GM23248 (cell line): ENCODE results near the gene SMARCC1.

Experiments used
- EZH2 ChIP-seq: fragments of 200-600 bp; sonication (generic); IDR thresholded peaks from 2 replicates; pipeline ENCODE4 v1.6.1; 2018; ENCODE audit warnings: antibody characterized with exemption, mild to moderate bottlenecking; ENCODE audit not compliant: insufficient read depth, poor library complexity, severe bottlenecking
- EZH2phosphoT487 ChIP-seq: fragments of 200-600 bp; sonication (generic); IDR thresholded peaks from 2 replicates; pipeline ENCODE4 v1.6.1; 2018; ENCODE audit warnings: antibody characterized with exemption, moderate library complexity, mild to moderate bottlenecking, low read depth; ENCODE audit not compliant: insufficient read depth

DNA sequence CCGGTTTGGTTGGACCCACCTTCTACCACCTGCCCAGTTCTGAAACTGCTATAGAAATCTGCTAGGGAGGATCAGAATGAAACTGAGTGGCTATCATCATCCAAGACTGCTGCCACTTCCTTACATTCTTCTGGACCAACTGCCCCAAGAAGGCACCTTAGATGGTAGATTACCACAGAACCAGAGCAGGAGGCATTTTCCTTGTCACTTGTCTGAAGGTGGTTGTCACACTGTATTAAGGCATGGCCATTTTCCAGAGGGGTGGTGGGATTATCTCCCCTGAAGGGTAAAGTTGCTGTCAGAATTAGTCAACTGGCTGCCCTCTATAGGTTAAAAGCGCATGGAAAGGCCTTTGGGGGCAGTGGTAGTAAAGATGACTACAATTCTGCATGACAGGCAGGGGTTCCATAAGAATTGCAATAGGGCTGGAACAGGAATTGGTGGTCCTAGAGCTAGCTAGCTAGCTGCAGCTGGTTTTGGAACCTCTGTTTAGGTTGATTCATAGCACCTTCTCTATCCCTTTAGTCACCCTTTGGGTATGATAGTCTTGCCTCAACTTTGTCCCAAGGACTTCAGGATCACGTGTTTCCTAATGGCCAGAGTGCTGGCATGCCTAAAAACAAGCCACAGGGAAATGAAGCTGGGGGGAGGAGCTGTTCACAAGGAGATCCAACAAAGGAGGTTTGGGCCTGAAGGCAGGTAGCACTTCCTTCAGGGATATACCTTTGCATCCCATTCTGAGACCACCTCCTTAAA lies 198.2 kb downstream of the SMARCC1 start:
- TF ChIP-seq EZH2phosphoT487: no peak
- no peak for TF ChIP-seq EZH2
